Measurements from ENCODE around the gene CEP95.
"Not testable (repeated sequence)": the region's sequence is repeated elsewhere in the genome, so short reads cannot be mapped to it uniquely, and the experiment has no call there.

Gene CEP95

GRCh38 chr17:64574646-64575045, 67.9 kb downstream of the CEP95 start:
- DNase-seq (ENCODE audit: low read depth): no peak

- DNase-seq (ENCODE audit: low read depth): no peak
These were observed 68.7 kb downstream of the CEP95 start for GRCh38 chr17:64575431-64575830.

GRCh38 chr17:64577025-64577424, 70.2 kb downstream of the CEP95 start:
- not testable (repeated sequence) for DNase-seq (ENCODE audit: low read depth)

- no peak for DNase-seq (ENCODE audit: low read depth)
These were observed 73.1 kb downstream of the CEP95 start for GRCh38 chr17:64579917-64580316.

GRCh38 chr17:64580384-64581315, 73.9 kb downstream of the CEP95 start:
- no peak for DNase-seq (ENCODE audit: low read depth)

GRCh38 chr17:64583038-64583437, 76.3 kb downstream of the CEP95 start:
- DNase-seq (ENCODE audit: low read depth): no peak

GRCh38 chr17:64585146-64585545, 78.4 kb downstream of the CEP95 start:
- DNase-seq (ENCODE audit: low read depth): no peak

Measured in HS-27A (cell line).